Fibroblast of lung (primary cell): Measurements from ENCODE around the gene TTC19. TPM values are rescaled to one million over a fixed set of nuclear protein-coding genes. Genes with fewer than 3 reads are reported as not detected.

ENCODE experiments used
- DNase-seq, 2 donors: peaks; one replicate each; pipeline versions ENCODE4 v3.0.0 to v3.0.0-alpha.2; 2010; ENCODE audit warnings: low read depth in 2 of 2
- H2AFZ ChIP-seq: 2 replicates; pipeline ENCODE4 v1.5.1; 2012; ENCODE audit warnings: low read length, control low read depth, inconsistent platforms
- H3K27ac ChIP-seq: 2 replicates; pipeline ENCODE4 v1.5.1; 2011; ENCODE audit warnings: low read length, control low read depth; ENCODE audit not compliant: insufficient read depth
- H3K27me3 ChIP-seq: 2 replicates; pipeline ENCODE4 v1.5.1; 2011; ENCODE audit warnings: mild to moderate bottlenecking, low read length; ENCODE audit not compliant: control insufficient read depth, insufficient read depth
- H3K36me3 ChIP-seq: 2 replicates; pipeline ENCODE4 v1.5.1; 2011; ENCODE audit warnings: low read length; ENCODE audit not compliant: control insufficient read depth, insufficient read depth
- H3K4me1 ChIP-seq: 2 replicates; pipeline ENCODE4 v1.5.1; 2011; ENCODE audit warnings: low read length; ENCODE audit not compliant: control insufficient read depth, insufficient read depth; ENCODE audit errors: extremely low read depth
- H3K4me2 ChIP-seq: 2 replicates; pipeline ENCODE4 v1.5.1; 2011; ENCODE audit warnings: low read length, control low read depth; ENCODE audit not compliant: insufficient read depth; ENCODE audit errors: extremely low read depth
- H3K4me3 ChIP-seq, 4 experiments: fragments of 200-600 bp in 1 of 4; sonication (generic) in 1 of 4; replicated peaks in 1 of 4; 2 replicates each; pipeline ENCODE4 v1.5.1; 2011 to 2016; ENCODE audit warnings: low read length in 4 of 4, low read depth in 3 of 4, mild to moderate bottlenecking in 3 of 4, control low read depth in 2 of 4, inconsistent platforms in 1 of 4, mixed read lengths in 1 of 4; ENCODE audit not compliant: insufficient read depth in 1 of 4; ENCODE audit errors: control extremely low read depth in 1 of 4
- H3K79me2 ChIP-seq: 2 replicates; pipeline ENCODE4 v1.5.1; 2012; ENCODE audit warnings: mild to moderate bottlenecking, low read length, inconsistent platforms; ENCODE audit not compliant: control insufficient read depth, insufficient read depth
- H3K9ac ChIP-seq: 2 replicates; pipeline ENCODE4 v1.5.1; 2011; ENCODE audit warnings: mild to moderate bottlenecking, low read length, control low read depth; ENCODE audit not compliant: insufficient read depth
- H3K9me3 ChIP-seq: 2 replicates; pipeline ENCODE4 v1.5.1; 2012; ENCODE audit warnings: low read depth, low read length; ENCODE audit not compliant: control insufficient read depth, insufficient read depth
- H4K20me1 ChIP-seq: 2 replicates; pipeline ENCODE4 v1.5.1; 2011; ENCODE audit warnings: low read length; ENCODE audit not compliant: control insufficient read depth, insufficient read depth; ENCODE audit errors: extremely low read depth
- EZH2 ChIP-seq: IDR thresholded peaks from 2 replicates; pipeline ENCODE4 v1.5.1; 2012; ENCODE audit warnings: low read length, control low read depth, mild to moderate bottlenecking; ENCODE audit errors: missing control alignments
- polyA plus RNA-seq, 2 donors: library from polyadenylated mRNA; depleted of rRNA in 1 of 2; stranded (reverse) in 1 of 2; unstranded in 1 of 2; fragments of >200 nt; gene quantifications; 2 replicates each; pipeline ENCODE4 v1.2.1, GENCODE V29; 2011 to 2012; ENCODE audit warnings: missing spikeins in 1 of 2
- total RNA-seq: library from RNA; depleted of rRNA; stranded (reverse); fragments of >200 nt; gene quantifications from 2 replicates; pipeline ENCODE4 v1.2.1, GENCODE V29; 2014
- TF ChIP-seq, protein P1 (sequence below), 2 donors: IDR thresholded peaks in 1 of 2; conservative IDR thresholded peaks in 1 of 2; 1 replicate in 1 of 2; 2 replicates in 1 of 2; pipeline ENCODE4 v1.5.1; 2011 to 2012; ENCODE audit warnings: low read length in 2 of 2, control low read depth in 1 of 2, inconsistent platforms in 1 of 2, low read depth in 1 of 2, mild to moderate bottlenecking in 1 of 2

The TTC19 gene
- total and polyA plus RNA-seq, 2 donors (not counting 1 experiment from before 2014, with no cell fraction given) = 4.2 to 23.0 TPM

DNA sequence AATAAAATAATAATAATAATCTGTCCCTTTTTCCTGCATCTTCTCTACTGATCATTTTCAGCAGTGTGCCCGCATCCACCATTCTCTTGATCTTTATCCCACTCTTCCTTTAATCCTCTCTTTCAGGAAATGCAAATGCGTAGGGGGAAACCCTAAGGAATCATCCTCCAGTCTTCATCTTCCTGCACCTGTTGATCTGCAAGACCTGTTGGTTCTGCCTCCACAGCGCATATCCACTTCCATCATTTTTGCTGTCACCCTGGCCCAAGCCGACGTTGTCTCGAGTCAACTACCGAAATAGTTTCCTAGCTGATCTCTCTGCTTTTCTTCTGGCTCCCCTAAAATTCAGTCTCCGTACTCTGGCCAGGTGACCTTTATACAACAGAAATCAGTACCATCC is 30.2 kb upstream of the TTC19 start:
- TF ChIP-seq, protein P1, sequence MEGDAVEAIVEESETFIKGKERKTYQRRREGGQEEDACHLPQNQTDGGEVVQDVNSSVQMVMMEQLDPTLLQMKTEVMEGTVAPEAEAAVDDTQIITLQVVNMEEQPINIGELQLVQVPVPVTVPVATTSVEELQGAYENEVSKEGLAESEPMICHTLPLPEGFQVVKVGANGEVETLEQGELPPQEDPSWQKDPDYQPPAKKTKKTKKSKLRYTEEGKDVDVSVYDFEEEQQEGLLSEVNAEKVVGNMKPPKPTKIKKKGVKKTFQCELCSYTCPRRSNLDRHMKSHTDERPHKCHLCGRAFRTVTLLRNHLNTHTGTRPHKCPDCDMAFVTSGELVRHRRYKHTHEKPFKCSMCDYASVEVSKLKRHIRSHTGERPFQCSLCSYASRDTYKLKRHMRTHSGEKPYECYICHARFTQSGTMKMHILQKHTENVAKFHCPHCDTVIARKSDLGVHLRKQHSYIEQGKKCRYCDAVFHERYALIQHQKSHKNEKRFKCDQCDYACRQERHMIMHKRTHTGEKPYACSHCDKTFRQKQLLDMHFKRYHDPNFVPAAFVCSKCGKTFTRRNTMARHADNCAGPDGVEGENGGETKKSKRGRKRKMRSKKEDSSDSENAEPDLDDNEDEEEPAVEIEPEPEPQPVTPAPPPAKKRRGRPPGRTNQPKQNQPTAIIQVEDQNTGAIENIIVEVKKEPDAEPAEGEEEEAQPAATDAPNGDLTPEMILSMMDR (conservative IDR thresholded peaks at IDR 0.05 in 1 of 2, IDR thresholded peaks at IDR 0.05 in 1 of 2; ENCODE audit: low read depth in 1 of 2, low read length in 2 of 2) = no peak
- no peak for TF ChIP-seq EZH2
- Histone ChIP-seq H4K20me1 (no peaks in the 10 kb centered on the region), H3K9me3 (no peaks in the 10 kb centered on the region), H3K27me3 (no peaks in the 10 kb centered on the region), H2AFZ (no peak overlapping the region), H3K4me2 (no peak overlapping the region), H3K27ac (no peak overlapping the region), H3K4me3 (no peak overlapping the region), H3K36me3 (no peaks in the 10 kb centered on the region), H3K79me2 (no peaks in the 10 kb centered on the region), H3K4me1 (peaks cover 5% of the 10 kb centered on the region), H3K9ac (no peak overlapping the region)
- DNase-seq = no peak

DNA sequence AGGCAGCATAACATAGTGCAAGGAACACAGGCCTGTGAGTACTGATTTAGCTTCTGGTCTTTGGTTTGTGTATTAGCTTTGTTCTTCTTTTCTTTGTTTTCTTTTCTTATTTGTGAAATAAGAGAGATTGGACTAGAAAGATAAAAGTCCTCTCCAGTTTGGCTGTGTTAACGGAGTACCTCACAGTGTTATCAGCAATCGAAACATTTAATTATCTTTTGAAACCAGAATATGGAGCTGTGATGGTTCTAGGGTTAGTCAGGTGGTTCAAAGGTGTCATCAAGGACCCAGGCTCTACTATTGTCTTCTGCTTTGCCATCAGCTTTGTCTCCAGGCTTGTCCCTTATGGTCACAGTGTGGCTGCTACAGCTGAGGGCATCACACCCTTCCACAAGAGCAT is 29.1 kb upstream of the TTC19 start:
- H3K27ac ChIP-seq = no peak overlapping the region
- no peaks in the 10 kb centered on the region for H3K79me2 ChIP-seq
- no peaks in the 10 kb centered on the region for H3K36me3 ChIP-seq

DNA sequence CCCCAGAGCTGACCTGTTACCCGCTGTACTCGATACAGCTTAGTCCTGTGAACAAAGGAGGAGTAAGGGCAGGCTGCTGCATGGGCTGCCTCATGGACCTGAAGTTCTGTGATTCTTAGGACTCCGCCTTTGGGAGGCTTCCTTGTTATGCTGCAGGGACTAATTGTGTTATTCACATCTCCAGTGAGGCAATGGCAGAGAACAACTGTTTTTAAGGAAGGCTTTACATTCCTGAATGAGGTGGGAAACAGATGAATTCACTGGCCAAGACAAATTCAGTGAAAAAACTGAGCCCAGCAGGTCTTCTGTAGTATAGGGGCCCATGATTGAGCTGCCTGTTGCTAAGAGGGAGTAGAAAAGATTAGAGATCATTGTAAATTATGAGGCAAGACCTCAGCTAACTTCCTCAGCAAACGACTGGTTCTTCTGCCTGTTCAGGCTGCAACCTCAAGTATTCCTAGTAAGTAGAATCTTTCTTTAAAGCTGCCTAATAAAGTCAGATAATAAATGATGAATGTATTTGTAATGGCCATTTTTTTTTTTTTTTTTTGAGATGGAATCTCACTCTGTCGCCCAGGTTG is 28.4 kb upstream of the TTC19 start:
- Histone ChIP-seq H3K79me2 (no peaks in the 10 kb centered on the region), H3K4me3 (no peak overlapping the region), H3K27me3 (no peaks in the 10 kb centered on the region), H3K27ac (no peak overlapping the region), H3K4me1 (peaks cover 5% of the 10 kb centered on the region), H3K9me3 (no peaks in the 10 kb centered on the region), H2AFZ (no peak overlapping the region), H3K4me2 (no peak overlapping the region), H3K36me3 (no peaks in the 10 kb centered on the region), H3K9ac (no peak overlapping the region), H4K20me1 (no peaks in the 10 kb centered on the region)
- DNase-seq = no peak
- TF ChIP-seq, protein P1 (conservative IDR thresholded peaks at IDR 0.05 in 1 of 2, IDR thresholded peaks at IDR 0.05 in 1 of 2; ENCODE audit: low read depth in 1 of 2, low read length in 2 of 2) = no peak
- no peak for TF ChIP-seq EZH2

More for the DNA sequence above, 29.1 kb upstream of the TTC19 start:
- no peak for DNase-seq
- Histone ChIP-seq H3K9me3 (no peaks in the 10 kb centered on the region), H3K9ac (no peak overlapping the region), H2AFZ (no peak overlapping the region), H3K27me3 (no peaks in the 10 kb centered on the region), H3K4me1 (peaks cover 5% of the 10 kb centered on the region), H3K4me2 (no peak overlapping the region), H4K20me1 (no peaks in the 10 kb centered on the region), H3K4me3 (no peak overlapping the region)
- TF ChIP-seq EZH2 = no peak
- TF ChIP-seq, protein P1 (conservative IDR thresholded peaks at IDR 0.05 in 1 of 2, IDR thresholded peaks at IDR 0.05 in 1 of 2; ENCODE audit: low read depth in 1 of 2, low read length in 2 of 2) = no peak
